22Rv1 (cell line): ENCODE data around the gene KIF3B.

ENCODE experiments used
- CTCF ChIP-seq: fragments of 450-650 bp; IDR thresholded peaks from 2 replicates; pipeline ENCODE4 v1.5.1; 2017; ENCODE audit warnings: mild to moderate bottlenecking
- ZFX ChIP-seq: fragments of 450-650 bp; IDR thresholded peaks from 2 replicates; pipeline ENCODE4 v1.6.1; 2017; ENCODE audit warnings: antibody characterized with exemption, borderline replicate concordance

DNA sequence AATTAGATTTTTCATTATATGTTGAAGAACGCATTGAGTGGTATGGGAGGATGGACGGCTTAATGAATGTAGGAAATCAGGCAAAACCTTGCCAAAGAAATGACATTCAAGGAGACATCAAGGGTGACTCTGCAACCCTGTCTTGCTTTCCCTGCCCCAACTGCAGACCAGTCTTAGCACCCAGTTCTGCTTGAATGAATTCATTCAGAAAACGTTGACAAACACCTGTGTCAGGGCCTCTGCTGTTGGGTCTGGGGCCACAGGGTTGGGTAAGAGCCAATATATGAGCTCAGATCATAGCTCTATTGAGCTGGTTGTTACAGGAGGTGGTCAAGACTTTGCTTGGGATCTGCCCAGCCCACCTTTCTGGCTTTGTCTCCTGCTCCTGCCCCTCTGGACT lies 73.0 kb downstream of the KIF3B start:
- TF ChIP-seq CTCF, result no peak
- no peak for TF ChIP-seq ZFX
